Measurements from ENCODE around the gene MEGF6.

DNA sequence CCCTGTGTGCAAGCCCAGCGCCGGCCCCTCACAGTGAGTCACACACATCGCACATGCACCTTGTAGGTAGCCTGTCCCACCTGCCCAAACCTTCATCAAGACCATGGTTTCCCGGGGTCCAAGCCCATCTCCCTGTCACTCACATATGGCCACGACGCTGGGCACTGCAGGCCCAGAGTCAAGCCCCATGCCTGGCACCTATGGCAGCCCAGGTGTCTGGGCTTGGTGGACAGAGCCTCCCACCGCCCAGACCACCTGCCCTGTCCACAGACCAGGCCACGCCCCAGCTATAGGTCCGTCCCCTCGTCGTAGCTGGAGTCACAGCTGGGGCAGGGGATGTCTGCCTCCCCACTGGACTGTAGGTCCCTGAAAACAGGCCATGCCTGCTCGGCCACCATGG, 48.2 kb downstream of the MEGF6 start:
- TF ChIP-seq, protein P1, sequence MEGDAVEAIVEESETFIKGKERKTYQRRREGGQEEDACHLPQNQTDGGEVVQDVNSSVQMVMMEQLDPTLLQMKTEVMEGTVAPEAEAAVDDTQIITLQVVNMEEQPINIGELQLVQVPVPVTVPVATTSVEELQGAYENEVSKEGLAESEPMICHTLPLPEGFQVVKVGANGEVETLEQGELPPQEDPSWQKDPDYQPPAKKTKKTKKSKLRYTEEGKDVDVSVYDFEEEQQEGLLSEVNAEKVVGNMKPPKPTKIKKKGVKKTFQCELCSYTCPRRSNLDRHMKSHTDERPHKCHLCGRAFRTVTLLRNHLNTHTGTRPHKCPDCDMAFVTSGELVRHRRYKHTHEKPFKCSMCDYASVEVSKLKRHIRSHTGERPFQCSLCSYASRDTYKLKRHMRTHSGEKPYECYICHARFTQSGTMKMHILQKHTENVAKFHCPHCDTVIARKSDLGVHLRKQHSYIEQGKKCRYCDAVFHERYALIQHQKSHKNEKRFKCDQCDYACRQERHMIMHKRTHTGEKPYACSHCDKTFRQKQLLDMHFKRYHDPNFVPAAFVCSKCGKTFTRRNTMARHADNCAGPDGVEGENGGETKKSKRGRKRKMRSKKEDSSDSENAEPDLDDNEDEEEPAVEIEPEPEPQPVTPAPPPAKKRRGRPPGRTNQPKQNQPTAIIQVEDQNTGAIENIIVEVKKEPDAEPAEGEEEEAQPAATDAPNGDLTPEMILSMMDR (IDR thresholded peaks at IDR 0.05), result no peak
- TF ChIP-seq POLR2A (IDR thresholded peaks at IDR 0.05), result no peak
